IPS DF 19.7 (cell line): Measurements from ENCODE around the gene ANKRD13A.
"Not testable (repeated sequence)": the region's sequence is repeated elsewhere in the genome, so short reads cannot be mapped to it uniquely, and the experiment has no call there.

ENCODE experiments used
- DNase-seq: peaks from one replicate; pipeline ENCODE4 v3.0.0-alpha.2; 2013; ENCODE audit warnings: low read depth, low spot score

The ANKRD13A gene

GRCh38 chr12:110077800-110078199 lies 78.6 kb downstream of the ANKRD13A start:
- DNase-seq = no peak

- DNase-seq = no peak
Observed at GRCh38 chr12:110079477-110080400, 80.5 kb downstream of the ANKRD13A start.

- no peak for DNase-seq
Observed at GRCh38 chr12:110080410-110080809, 81.2 kb downstream of the ANKRD13A start.

GRCh38 chr12:110084314-110085015 lies 85.2 kb downstream of the ANKRD13A start:
- no peak for DNase-seq

GRCh38 chr12:110088216-110088615 lies 89.0 kb downstream of the ANKRD13A start:
- DNase-seq = not testable (repeated sequence)

GRCh38 chr12:110088936-110089335 lies 89.7 kb downstream of the ANKRD13A start:
- no peak for DNase-seq
